ENCODE results near the gene PRKCA. TPM values are rescaled to one million over a fixed set of nuclear protein-coding genes. Genes with fewer than 3 reads are reported as not detected.

Gene PRKCA
- total and polyA plus RNA-seq, 9 of the 15 experiments (the other 6 are each of a cell fraction or from before 2014, with no cell fraction given): 3.2 to 33.0 (median 17.8) TPM

GRCh38 chr17:66720567-66720966 lies 418.2 kb downstream of the PRKCA start:
- H3K4me1 ChIP-seq (replicated peaks in 1 of 2; ENCODE audit: control insufficient read depth in 2 of 2, insufficient read depth in 2 of 2, low read length in 2 of 2): no peaks in the 10 kb centered on the region; a peak in 1 of 5 replicates

More at GRCh38 chr17:66720567-66720966, 418.2 kb downstream of the PRKCA start:
- H3K4me3 ChIP-seq: no peak overlapping the region
- POLR2A ChIA-PET: no interaction called here
- TF ChIP-seq SFPQ (IDR thresholded peaks at IDR 0.05; ENCODE audit: low read depth, low read length) (no peak), CEBPG (CRISPR knock-in tag; IDR thresholded peaks at IDR 0.05) (no peak), CEBPG (tag; conservative IDR thresholded peaks at IDR 0.05 in 1 of 2, IDR thresholded peaks at IDR 0.05 in 1 of 2) (no peak), IRF1 (CRISPR knock-in tag; IDR thresholded peaks at IDR 0.05; ENCODE audit: borderline replicate concordance) (no peak), ZNF184 (CRISPR knock-in tag; IDR thresholded peaks at IDR 0.05) (no peak), XRCC4 (IDR thresholded peaks at IDR 0.05; ENCODE audit: extremely low read depth, insufficient read depth, insufficient read length) (no peak), CHCHD3 (CRISPR knock-in tag; IDR thresholded peaks at IDR 0.05) (no peak), RBFOX2 (IDR thresholded peaks at IDR 0.05; ENCODE audit: low read depth, low read length) (no peak), KDM5B (IDR thresholded peaks at IDR 0.05; ENCODE audit: insufficient replicate concordance, low read depth, low read length) (no peak), KAT2B (IDR thresholded peaks at IDR 0.05; ENCODE audit: low read depth, low read length) (no peak), MEIS2 (IDR thresholded peaks at IDR 0.05; ENCODE audit: partially characterized antibody) (no peak), STAT5A (IDR thresholded peaks at IDR 0.05; ENCODE audit: borderline replicate concordance, low read length) (no peak), HDAC1 (IDR thresholded peaks at IDR 0.05) (no peak), NFATC3 (IDR thresholded peaks at IDR 0.05) (no peak), FOXJ3 (CRISPR knock-in tag; IDR thresholded peaks at IDR 0.05) (no peak)
- 0 out of 2 replicates have a peak, but pooled peaks cover 3% of the 10 kb centered on the region for H4K20me1 ChIP-seq (replicated peaks; ENCODE audit: control insufficient read depth, insufficient read depth, low read length)
- H3K27ac ChIP-seq (ENCODE audit: extremely low read depth, low read depth, low read length): no peak overlapping the region
- H3K9ac ChIP-seq (ENCODE audit: insufficient read depth in 1 of 2, low read depth in 2 of 2, low read length in 2 of 2): no peak overlapping the region
- in situ Hi-C loops (cut with MboI) (no loop called here), intact Hi-C loops (cut with micrococcal nuclease) (no loop called here)
- H3K9me1 ChIP-seq (ENCODE audit: control insufficient read depth, insufficient read depth, low read length): no peaks in the 10 kb centered on the region
- H3K27me3 ChIP-seq (ENCODE audit: control insufficient read depth in 2 of 2, insufficient read depth in 2 of 2, low read length in 2 of 2): no peaks in the 10 kb centered on the region
- DNase-seq (ENCODE audit: extremely low read depth in 1 of 4, low spot score in 3 of 4) (no peak), FAIRE-seq (no peak), ATAC-seq (no peak)
- WGBS (ENCODE audit: insufficient coverage, low coverage, missing lambda C conversion rate): 77% methylated on average over 5 of the region's 5 CpGs
- no peaks in the 10 kb centered on the region for H3K36me3 ChIP-seq (ENCODE audit: control insufficient read depth, insufficient read depth, low read length)
- BruUV-seq (replicated peaks): no TSS peak
- CTCF ChIA-PET (ENCODE audit: low intra/inter-chr PET ratio): no interaction called here
- no peak overlapping the region for H3K4me2 ChIP-seq (ENCODE audit: insufficient read depth, low read length)
- no peaks in the 10 kb centered on the region for H3K79me2 ChIP-seq (ENCODE audit: control insufficient read depth, insufficient read depth, low read length)
- no peak overlapping the region for H2AFZ ChIP-seq (ENCODE audit: low read depth, low read length)
- no peaks in the 10 kb centered on the region for H3K9me3 ChIP-seq (replicated peaks; ENCODE audit: control insufficient read depth, insufficient read depth, low read depth, low read length)

All from K562 (cell line).